HepG2 (cell line): Measurements from ENCODE around the gene SEMA4C. TPM values are rescaled to one million over a fixed set of nuclear protein-coding genes. Genes with fewer than 3 reads are reported as not detected.

Source experiments
- ARID2 ChIP-seq: sonication (generic); formaldehyde crosslinking; IDR thresholded peaks from 2 replicates; pipeline ENCODE4 v1.8.1; 2022; ENCODE audit warnings: mild to moderate bottlenecking, missing genetic modification reagents, borderline replicate concordance
- ARID5B ChIP-seq: IDR thresholded peaks from 2 replicates; pipeline ENCODE4 v1.4.0; 2020; ENCODE audit warnings: mild to moderate bottlenecking, missing genetic modification reagents
- CREB3 ChIP-seq: sonication (generic); formaldehyde crosslinking; IDR thresholded peaks from 2 replicates; pipeline ENCODE4 v1.5.0; 2020; ENCODE audit warnings: missing genetic modification reagents
- GFI1 ChIP-seq: sonication (generic); formaldehyde crosslinking; IDR thresholded peaks from 2 replicates; pipeline ENCODE4 v1.5.0; 2020; ENCODE audit warnings: missing genetic modification reagents, mild to moderate bottlenecking, borderline replicate concordance
- KLF9 ChIP-seq: IDR thresholded peaks from 2 replicates; pipeline ENCODE4 v1.6.1; 2016; ENCODE audit warnings: low read depth
- RXRB ChIP-seq: IDR thresholded peaks from 2 replicates; pipeline ENCODE4 v1.6.1; 2016; ENCODE audit warnings: borderline replicate concordance, missing genetic modification reagents, missing compliant biosample characterization
- SRF ChIP-seq: IDR thresholded peaks from 2 replicates; pipeline ENCODE4 v1.6.1; 2011; ENCODE audit warnings: mild to moderate bottlenecking, low read depth, low read length, moderate library complexity
- TARDBP ChIP-seq: sonication (generic); formaldehyde crosslinking; IDR thresholded peaks from 2 replicates; pipeline ENCODE4 v1.8.0; 2022; ENCODE audit warnings: mild to moderate bottlenecking, missing genetic modification reagents
- ZMYM4 ChIP-seq: sonication (generic); formaldehyde crosslinking; IDR thresholded peaks from 2 replicates; pipeline ENCODE4 v1.8.1; 2023; ENCODE audit warnings: mild to moderate bottlenecking, missing genetic modification reagents
- ZNF317 ChIP-seq: sonication (generic); formaldehyde crosslinking; IDR thresholded peaks from 2 replicates; pipeline ENCODE4 v1.5.0; 2020; ENCODE audit warnings: mild to moderate bottlenecking, missing genetic modification reagents
- ZNF546 ChIP-seq: sonication (generic); formaldehyde crosslinking; conservative IDR thresholded peaks from 2 replicates; pipeline ENCODE4 v1.8.1; 2023; ENCODE audit warnings: mild to moderate bottlenecking, missing genetic modification reagents
- ZSCAN5A ChIP-seq: sonication (generic); formaldehyde crosslinking; IDR thresholded peaks from 2 replicates; pipeline ENCODE4 v1.8.0; 2022; ENCODE audit warnings: mild to moderate bottlenecking, missing genetic modification reagents, borderline replicate concordance
- polyA plus RNA-seq, 8 experiments: library from polyadenylated mRNA; depleted of rRNA in 3 of 8; stranded (reverse) in 7 of 8; unstranded in 1 of 8; fragments of >200 nt; fragmentation: Illumina TruSeq in 4 of 8; extraction: Trizol in 4 of 8; gene quantifications; 2 replicates each; pipeline versions ENCODE4 v1.2.1 to v1.2.3, GENCODE V29; 2011 to 2016; ENCODE audit warnings: low read depth in 4 of 8, missing spikeins in 1 of 8, mixed read lengths in 1 of 8; ENCODE audit not compliant: insufficient read depth in 1 of 8
- total RNA-seq, 5 experiments: library from RNA; depleted of rRNA; stranded (reverse); fragments of >200 nt; fragmentation: Illumina TruSeq; extraction: Trizol; gene quantifications; 2 replicates each; pipeline ENCODE4 v1.2.3, GENCODE V29; 2016; ENCODE audit warnings: low read depth in 1 of 5
- TF ChIP-seq, protein P1 (sequence below): sonication (generic); formaldehyde crosslinking; IDR thresholded peaks from 2 replicates; pipeline ENCODE4 v1.8.1; 2023; ENCODE audit warnings: mild to moderate bottlenecking, missing genetic modification reagents, borderline replicate concordance
- TF ChIP-seq, protein P2 (sequence below): sonication (generic); formaldehyde crosslinking; IDR thresholded peaks from 2 replicates; pipeline ENCODE4 v1.5.0; 2020; ENCODE audit warnings: missing genetic modification reagents, mild to moderate bottlenecking, borderline replicate concordance
- TF ChIP-seq, protein P3 (sequence below): sonication (generic); formaldehyde crosslinking; IDR thresholded peaks from 2 replicates; pipeline ENCODE4 v1.5.0; 2020; ENCODE audit warnings: missing genetic modification reagents
- TF ChIP-seq, protein P4 (sequence below): fragments of 450-650 bp; IDR thresholded peaks from 2 replicates; pipeline ENCODE4 v1.6.1; 2016

SEMA4C gene
- total and polyA plus RNA-seq, 2 of the 13 experiments (the other 11 are each of a cell fraction or from before 2014, with no cell fraction given) = 25.9 to 46.6 TPM

DNA sequence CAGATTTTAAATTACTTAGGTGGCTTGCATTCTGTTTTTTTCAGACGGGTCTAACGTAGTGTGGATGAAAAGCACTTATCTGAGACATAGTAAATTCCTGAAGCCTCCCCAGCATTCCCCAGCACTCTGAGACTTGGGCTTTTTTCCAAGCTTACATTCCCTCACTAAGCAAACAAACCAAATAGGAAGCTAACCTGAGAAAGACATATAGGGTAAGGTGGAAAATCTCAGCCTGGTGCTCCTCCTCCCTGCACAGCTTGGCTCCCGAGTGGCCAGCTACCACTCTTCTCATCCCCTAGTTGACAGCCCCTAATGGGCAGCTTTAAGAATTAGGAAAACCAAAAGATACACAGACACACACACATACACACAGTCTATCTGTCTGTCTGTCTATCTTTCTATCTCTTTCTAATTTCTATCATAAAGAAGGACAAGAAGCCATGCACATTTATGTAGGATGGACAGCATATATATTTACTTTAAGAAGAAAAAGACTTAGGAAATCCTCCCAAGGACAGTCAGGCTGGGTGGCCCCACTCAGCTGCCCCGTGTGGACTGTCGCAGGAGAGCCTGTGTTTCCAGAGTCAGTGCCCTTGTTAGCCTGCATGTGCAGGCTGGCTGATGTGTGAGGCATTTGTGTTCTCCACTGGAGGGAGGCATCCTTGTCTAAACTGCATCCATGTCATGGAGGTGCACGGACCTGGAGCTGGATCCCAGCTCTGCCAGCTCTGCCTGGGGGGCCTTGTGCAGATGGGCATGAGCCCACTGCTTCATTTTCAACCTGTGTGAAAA lies 45.6 kb downstream of the SEMA4C start (continued):
- TF ChIP-seq ZMYM4 (CRISPR knock-in tag) (no peak), ARID2 (no peak), ARID5B (CRISPR knock-in tag) (peak; percentile 30; the same call in 1 of the 2 replicates), ZSCAN5A (CRISPR knock-in tag) (no peak), ZNF317 (CRISPR knock-in tag) (no peak), RXRB (CRISPR knock-in tag) (peak; percentile 14; the same call in 1 of the 2 replicates), TARDBP (CRISPR knock-in tag) (no peak), SRF (peak; percentile 45; the same call in 1 of the 2 replicates), CREB3 (CRISPR knock-in tag) (no peak), ZNF546 (no peak), KLF9 (no peak), GFI1 (peak; percentile 93)
- TF ChIP-seq, protein P1, sequence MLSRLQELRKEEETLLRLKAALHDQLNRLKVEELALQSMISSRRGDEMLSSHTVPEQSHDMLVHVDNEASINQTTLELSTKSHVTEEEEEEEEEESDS (CRISPR knock-in tag) = no peak
- TF ChIP-seq, protein P2, sequence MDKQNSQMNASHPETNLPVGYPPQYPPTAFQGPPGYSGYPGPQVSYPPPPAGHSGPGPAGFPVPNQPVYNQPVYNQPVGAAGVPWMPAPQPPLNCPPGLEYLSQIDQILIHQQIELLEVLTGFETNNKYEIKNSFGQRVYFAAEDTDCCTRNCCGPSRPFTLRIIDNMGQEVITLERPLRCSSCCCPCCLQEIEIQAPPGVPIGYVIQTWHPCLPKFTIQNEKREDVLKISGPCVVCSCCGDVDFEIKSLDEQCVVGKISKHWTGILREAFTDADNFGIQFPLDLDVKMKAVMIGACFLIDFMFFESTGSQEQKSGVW (CRISPR knock-in tag) = no peak
- TF ChIP-seq, protein P3, sequence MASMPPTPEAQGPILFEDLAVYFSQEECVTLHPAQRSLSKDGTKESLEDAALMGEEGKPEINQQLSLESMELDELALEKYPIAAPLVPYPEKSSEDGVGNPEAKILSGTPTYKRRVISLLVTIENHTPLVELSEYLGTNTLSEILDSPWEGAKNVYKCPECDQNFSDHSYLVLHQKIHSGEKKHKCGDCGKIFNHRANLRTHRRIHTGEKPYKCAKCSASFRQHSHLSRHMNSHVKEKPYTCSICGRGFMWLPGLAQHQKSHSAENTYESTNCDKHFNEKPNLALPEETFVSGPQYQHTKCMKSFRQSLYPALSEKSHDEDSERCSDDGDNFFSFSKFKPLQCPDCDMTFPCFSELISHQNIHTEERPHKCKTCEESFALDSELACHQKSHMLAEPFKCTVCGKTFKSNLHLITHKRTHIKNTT (CRISPR knock-in tag) = no peak
- TF ChIP-seq, protein P4, sequence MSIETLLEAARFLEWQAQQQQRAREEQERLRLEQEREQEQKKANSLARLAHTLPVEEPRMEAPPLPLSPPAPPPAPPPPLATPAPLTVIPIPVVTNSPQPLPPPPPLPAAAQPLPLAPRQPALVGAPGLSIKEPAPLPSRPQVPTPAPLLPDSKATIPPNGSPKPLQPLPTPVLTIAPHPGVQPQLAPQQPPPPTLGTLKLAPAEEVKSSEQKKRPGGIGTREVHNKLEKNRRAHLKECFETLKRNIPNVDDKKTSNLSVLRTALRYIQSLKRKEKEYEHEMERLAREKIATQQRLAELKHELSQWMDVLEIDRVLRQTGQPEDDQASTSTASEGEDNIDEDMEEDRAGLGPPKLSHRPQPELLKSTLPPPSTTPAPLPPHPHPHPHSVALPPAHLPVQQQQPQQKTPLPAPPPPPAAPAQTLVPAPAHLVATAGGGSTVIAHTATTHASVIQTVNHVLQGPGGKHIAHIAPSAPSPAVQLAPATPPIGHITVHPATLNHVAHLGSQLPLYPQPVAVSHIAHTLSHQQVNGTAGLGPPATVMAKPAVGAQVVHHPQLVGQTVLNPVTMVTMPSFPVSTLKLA = no peak
